Non-pigmented ciliary epithelial cell (primary cell): ENCODE results near the gene CCL3.
"Not testable (repeated sequence)": the region's sequence is repeated elsewhere in the genome, so short reads cannot be mapped to it uniquely, and the experiment has no call there.

Source experiments
- DNase-seq: peaks from one replicate; pipeline ENCODE4 v3.0.0-alpha.2; 2010; ENCODE audit warnings: low read depth

The CCL3 gene

DNA sequence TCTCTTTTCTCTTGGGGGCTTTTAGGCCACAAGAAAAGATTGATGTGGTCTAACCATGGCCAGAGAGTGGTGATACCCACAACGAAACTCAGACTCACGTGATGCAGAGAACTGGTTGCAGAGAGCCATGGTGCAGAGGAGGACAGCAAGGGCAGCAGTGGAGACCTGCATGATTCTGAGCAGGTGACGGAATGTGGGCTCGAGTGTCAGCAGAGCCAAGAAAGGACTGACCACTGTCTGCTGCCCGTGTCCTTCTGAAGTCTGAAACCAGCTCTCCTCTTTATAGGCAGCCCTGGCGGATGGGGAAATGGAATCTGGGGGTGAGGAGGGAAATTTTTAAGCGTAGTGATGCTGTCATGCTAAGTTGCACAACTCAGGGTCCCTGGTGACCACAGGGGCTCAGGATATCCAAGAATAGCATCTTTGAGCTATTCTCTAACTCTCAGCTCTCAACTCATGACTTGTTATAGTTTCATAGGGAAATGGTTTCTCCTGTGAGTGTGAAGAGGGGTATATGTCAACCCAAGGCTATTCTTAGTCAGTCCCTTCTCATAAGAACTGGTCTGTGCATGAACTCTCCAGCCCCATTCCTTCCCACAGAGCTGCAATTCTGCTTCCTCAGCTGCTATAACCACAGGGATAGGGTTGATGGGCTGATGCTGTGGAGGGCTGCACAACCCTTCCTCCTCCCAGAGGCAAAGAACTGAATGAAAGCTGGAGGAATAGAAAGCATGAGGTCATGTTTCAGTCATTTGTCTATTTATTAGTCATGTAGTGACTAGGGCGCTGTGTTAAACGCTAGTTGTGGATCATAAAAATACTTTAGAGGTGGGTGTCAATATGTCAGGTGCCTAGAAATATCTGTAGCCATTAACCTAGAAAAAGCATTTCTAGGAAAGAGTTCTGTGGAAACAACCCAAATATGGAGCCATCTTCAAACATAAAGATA is at the start of gene CCL3:
CCL3 (minus strand) TSS at position 256 of the 949 bp plus-strand sequence; CDS start at position 171, 85 bp downstream.
- DNase-seq: no peak

DNA sequence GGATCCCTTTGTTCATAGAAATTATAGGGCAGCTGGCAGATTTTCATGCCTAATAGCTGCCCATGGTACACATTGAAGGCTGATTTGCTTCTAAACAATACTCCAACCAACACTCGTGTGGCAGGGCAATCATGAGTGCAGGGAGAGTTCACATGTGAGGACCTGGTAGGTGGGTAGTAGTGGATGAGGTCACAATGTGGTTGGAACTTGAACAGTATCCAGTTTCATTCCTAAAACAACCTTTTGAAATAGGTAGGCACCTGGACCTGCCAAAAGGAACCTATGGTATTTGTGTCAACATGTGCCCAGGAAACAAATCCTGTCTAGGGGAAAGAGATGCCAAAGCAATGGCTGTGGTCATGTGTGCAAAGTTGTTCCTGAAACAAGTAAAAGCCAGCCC is 46.5 kb upstream of the CCL3 start:
- DNase-seq: no peak

DNA sequence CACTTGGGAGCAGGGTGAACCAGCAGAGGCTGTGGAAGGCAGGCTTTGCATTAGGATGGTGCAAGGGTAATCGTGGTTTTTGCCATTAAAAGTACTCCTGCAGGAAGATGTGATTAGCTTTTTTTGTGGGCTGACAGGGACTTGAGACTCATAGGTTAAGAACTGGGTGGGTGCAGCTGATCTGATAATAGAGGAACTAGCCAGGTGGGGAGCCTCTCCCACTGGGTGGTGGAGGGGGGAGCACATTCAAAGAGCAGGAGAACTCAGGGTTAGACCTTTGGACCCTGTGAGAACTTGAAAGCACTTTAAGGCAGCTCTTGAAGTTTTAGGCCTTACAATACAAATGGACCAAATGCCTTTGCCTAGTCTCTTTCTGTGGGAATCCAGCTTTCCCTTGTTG is 46.1 kb upstream of the CCL3 start:
- DNase-seq: no peak

DNA sequence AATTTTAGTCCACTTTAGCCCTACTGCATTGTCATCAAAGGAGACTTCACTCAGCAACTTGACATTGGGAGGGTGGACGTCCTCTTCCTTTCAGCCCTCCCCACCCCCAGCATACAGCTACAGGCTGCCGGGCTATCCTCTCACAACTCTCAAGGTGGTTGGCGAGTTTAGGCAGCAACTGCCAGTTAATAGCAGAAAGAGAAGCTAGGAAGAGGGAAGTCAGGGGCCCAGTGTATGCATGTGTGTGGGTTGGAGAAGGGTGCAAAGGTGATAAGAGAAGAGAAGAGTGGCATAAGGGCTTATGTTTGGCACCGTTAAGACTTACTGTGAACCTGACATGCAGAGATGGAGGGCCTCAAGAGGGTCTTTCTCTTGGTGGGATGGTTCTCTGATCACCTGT is 45.5 kb upstream of the CCL3 start:
- DNase-seq: no peak

DNA sequence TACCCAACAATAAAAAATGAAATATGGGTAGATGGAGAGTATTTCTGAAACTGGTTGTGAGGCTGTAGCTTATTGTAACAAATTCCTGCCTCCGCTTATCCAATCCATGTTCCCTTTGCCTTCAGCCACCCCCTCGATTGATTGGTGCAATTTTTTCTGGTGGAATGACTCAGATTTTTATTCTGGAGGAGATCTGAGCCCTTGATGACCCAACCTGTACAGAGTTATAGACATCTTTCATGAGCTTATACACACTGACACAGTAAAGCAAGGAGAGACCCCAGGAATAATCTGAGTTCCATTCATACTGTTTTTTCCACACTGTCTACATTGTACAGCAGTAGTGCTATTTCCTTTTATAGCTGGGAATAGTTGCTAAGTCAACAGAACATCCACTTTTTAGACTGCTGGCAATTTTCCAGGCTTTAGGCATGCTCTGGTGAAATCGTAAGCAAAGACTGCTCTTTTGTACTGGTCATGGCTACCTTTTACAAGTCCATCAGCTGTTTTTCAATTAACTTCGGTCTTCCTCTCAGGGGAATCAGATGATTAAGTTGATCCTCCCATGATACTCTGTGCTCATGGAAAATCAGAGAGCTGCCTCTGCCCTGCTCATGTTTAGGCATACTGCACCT is 43.8 kb upstream of the CCL3 start:
- no peak for DNase-seq

DNA sequence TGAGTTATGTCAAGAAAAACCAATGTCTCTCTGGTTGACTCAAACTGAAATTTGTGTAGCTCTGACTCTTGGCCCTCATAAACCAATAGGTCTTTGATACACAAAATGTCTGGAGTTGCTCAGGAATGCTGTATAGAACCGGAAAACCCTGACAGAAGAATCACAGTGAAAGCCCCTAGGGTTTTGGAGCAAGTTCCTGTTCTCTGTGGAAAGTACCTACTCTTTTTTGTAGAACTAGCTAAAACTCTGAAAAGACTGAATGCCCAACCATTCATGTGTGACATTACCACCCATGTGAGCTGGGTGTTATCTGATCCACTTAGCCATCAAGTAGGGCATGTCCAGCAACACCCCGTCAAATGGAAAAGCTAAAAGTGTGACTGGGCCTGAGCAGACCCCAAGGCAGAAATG is 42.5 kb upstream of the CCL3 start:
- no peak for DNase-seq

- no peak for DNase-seq
Measured at GRCh38 chr17:36131931-36132330, 42.0 kb upstream of the CCL3 start.

GRCh38 chr17:36131421-36131820 is 41.5 kb upstream of the CCL3 start:
- no peak for DNase-seq

DNA sequence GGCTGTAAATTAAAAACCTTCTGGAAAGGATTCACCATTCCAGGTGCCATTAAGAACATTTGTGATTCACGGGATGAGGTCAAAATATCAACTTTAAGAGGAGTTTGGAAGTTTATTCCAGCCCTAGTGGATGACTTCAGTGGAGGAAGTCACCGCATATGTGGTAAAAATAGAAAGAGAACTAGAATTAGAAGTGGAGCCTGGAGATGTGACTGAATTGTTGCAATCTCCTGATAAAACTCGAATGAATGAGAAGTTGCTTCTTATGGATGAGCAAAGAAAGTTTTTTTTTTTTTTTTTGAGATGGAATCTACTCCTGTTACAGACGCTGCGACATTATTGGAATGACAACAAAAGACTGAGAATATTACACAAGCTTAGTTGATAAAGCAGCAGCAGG is 40.4 kb upstream of the CCL3 start:
- no peak for DNase-seq

- no peak for DNase-seq
Measured at GRCh38 chr17:36129616-36130015, 39.7 kb upstream of the CCL3 start.

DNA sequence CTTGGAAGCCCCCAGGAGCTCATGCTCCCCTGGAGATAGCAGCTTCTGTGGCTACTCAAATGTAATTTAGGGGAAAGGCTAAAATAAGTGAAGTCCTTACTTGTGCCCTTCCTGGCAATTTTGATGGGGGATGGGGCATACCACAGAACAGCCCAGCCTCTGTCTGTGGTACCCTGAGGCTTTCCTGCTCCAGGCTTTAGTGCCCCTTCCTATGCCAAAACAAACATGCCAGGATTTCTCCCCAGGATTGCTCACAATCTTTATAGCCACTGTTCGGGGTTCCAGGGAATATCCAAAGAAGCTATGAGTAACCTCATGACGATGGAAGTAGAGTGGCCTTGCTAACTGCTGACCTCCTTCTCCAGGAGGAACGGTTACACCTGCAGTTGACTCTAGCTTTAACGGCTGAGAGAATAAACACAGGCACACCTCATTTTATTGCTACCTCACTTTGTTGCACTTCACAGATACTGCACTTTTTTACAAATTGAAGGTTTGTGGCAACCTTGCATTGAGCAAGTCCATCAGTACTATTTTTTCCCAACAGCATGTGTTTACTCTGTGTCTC is 38.6 kb upstream of the CCL3 start:
- no peak for DNase-seq

- DNase-seq: no peak
Measured at GRCh38 chr17:36127911-36128310, 38.0 kb upstream of the CCL3 start.

GRCh38 chr17:36127199-36127893 is 37.4 kb upstream of the CCL3 start:
- DNase-seq: no peak

DNA sequence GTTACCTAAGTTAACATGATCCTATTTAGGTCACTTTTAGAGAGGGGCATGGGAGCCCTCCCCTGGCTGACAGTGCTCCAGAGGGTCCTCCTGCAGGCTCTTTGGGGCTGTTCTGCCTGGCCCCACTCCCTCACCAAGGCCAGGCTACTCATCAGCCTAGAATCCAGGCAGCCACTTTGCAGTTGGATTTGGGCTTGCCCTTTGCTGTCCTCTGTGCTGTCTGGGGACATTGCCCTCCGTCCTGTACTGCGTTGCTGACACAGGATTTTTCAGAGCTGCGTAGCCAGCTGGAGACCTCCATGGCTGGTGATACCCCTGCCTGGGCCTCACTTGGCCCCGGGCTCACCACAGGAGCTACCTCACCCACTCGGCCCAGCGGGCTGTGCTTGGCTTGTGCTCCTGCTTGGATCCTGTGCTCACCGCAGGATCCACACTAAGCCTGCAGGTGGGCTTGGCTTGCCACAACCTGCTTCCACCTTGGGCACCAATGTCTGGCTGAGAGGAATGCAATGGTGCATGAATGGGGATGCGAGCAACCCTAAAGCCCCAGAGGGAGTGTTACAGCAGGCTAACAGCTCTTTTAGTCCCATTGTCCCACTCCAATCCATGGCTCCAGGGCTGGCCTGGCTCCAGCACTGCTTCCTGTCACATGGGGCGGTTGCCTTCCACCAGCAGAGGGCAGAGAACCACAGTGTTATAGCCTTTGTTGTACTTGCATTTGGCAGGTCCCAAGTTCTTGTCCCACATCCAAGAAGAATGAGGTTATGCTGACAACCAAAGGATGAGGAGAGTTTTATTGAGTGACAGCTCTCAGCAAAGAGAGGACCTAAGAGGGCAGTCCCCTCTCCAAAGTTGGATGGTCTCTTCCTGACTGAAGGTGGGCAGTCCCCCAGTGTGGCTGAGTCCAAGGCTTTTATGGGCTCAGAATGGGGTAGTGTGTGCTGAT is 35.2 kb upstream of the CCL3 start:
- no peak for DNase-seq

DNA sequence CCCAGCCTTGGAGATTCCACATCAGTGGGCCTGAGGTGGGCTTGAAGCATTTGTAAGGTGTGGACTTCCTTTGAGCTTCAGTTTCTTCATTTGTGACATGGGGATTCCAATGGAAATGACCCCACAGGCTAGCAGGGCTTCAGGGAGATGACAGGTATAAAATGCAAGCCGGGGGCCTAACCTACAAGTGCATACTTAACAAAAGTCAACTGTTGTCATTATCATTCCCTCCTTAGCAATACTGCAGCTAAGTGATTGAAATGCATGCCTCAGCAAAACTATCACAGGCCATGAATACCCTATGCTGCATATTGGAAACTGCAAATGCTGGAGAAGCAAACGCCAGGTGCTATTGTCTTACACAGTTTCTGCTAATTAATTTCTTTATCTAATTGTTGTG is 33.5 kb upstream of the CCL3 start:
- DNase-seq: no peak

DNA sequence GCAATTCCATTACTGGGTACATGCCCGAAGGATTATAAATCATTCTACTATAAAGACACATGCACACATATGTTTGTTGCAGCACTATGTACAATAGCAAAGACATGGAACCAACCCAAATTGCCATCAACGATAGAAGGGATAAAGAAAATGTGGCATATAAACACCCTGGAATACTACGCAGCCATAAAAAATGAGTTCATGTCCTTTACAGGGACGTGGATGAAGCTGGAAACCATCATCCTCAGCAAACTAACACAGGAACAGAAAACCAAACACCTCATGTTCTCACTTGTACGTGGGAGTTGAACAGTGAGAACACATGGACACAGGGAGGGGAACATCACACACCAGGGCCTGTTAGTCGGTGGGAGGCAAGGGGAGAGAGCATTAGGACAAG is 31.2 kb upstream of the CCL3 start:
- not testable (repeated sequence) for DNase-seq

DNA sequence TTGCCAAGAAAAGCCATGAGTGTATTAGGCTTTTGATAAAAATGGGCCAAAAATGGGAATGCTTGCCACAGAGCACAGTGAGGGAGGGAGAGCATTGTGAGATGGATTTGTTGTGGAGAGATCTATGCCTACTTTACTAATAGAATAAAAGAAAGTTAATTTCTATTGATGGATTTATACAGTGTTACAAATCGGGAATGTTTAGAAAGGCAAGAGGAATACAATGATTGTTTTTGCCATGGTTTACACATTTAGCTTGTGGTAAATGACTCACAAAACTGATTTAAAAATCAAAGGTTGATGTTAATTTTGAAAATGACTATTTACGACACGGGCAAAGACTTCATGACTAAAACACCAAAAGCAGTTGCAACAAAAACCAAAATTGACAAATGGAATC is 30.3 kb upstream of the CCL3 start:
- DNase-seq: no peak

- DNase-seq: no peak
Measured at GRCh38 chr17:36118477-36119353, 28.8 kb upstream of the CCL3 start.

DNA sequence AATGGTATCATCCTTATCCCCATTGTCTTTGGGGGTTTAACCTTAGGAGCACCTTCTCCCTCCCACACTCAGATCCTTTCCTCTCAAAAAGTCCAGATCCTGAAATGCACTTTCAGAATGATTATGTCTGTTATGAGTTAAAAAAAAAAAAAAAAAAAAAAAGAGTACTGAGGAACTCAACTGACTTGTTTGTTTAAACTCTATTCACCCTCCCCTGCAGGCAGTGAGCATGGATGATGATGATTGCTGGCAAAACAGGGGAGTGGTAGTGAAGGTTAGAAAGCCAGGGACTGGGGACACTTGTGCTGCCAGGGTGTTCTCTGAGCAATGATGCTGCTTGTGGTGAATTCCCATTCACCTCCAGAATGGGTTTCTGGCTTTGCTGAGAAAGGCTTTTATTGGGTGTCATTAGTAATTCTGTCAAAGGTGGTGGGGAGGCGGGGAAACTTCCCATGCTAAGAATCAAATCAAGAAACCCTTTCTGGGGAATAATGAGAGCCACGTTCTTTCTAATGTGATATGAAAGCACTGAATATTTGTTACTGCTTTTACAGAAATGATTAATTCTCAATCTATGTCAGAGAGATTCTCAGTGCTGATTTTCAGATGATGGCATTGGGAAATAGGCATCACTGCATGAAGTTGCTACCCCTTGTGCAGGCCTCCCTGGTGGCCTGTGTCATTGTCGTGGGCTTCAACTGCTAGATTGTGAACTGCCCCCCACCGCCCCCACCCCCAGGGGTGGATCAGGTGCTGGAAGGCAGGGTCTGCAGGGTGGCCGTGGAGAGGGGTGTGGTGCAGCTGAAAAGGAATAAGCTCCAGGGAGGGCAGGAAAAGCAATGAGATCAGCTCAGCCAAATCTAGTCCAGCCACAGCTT is 27.8 kb upstream of the CCL3 start:
- no peak for DNase-seq
